Inferior parietal cortex (tissue), 1 donor: ENCODE measurements around the gene OR5H2.

ENCODE experiments used
- DNase-seq: peaks from one replicate; pipeline ENCODE4 v3.0.0-alpha.2; 2016; ENCODE audit errors: extremely low spot score

OR5H2 gene

DNA sequence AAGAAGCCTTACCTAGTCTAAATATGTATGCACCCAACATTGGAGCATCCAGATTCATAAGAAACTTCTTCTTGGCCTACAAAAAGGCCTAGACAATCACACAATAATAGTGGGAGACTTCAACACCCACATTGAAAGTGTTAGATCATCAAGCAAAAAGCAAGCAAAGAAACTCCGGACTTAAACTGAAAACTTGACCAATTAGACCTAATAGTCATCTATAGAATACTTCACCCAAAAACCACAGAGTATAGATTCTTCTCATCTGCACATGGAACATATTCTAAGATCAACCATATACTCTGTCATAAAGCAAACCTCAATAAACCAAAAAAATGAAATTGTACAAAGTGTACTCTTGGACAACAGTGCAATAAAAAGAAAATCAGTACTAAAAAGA lies 49.0 kb downstream of the OR5H2 start:
- no peak for DNase-seq
